HepG2 (cell line): ENCODE measurements around the gene BLVRA. TPM values are rescaled to one million over a fixed set of nuclear protein-coding genes. Genes with fewer than 3 reads are reported as not detected.

Source experiments
- ATAC-seq: fragments of 200-7000 bp; cut with Tn5 transposase; 3 replicates; pipeline ENCODE4 v1.9.1; 2020; ENCODE audit warnings: mild to moderate bottlenecking, moderate library complexity
- BruUV-seq: library from RNA; stranded (reverse); fragments of 400-500 nt; replicated peaks from 2 replicates; lab custom pipeline; 2021; lab: Mats Ljungman, UMichigan
- CTCF ChIA-PET: fragments of 300-600 bp; formaldehyde crosslinking; extraction: SDS; loops from one replicate; lab custom pipeline; 2021; ENCODE audit warnings: low total read pairs, inconsistent platforms, low intra/inter-chr PET ratio; lab: Yijun Ruan, JAX
- POLR2A ChIA-PET: fragments of 350-600 bp; sonication (Branson Sonifier 250); formaldehyde crosslinking; loops from one replicate; lab custom pipeline; 2020; ENCODE audit warnings: antibody characterized with exemption, inconsistent platforms; lab: Yijun Ruan, JAX
- DNase-seq: peaks from one replicate; pipeline ENCODE4 v3.0.0-alpha.2; 2015; ENCODE audit warnings: low spot score
- FAIRE-seq: peaks from 3 replicates; lab custom pipeline; 2011; peaks lifted over from hg19 to GRCh38; lab: Jason Lieb, UNC
- H2AFZ ChIP-seq: one replicate; pipeline ENCODE4 v1.6.1; 2011; ENCODE audit warnings: low read length, inconsistent platforms
- H3K27ac ChIP-seq: fragments of 300-600 bp; 3 replicates; pipeline ENCODE4 v1.8.0; 2011; ENCODE audit warnings: mixed run types, mild to moderate bottlenecking, mixed read lengths, low read length, inconsistent platforms; ENCODE audit not compliant: insufficient read depth; ENCODE audit errors: extremely low read length
- H3K27me3 ChIP-seq, 2 experiments: fragments of 200-600 bp in 1 of 2; 2 replicates in 1 of 2; 3 replicates in 1 of 2; pipeline versions ENCODE4 v1.6.0 to v1.8.0; 2011; ENCODE audit warnings: low read length in 2 of 2, mild to moderate bottlenecking in 2 of 2, moderate library complexity in 2 of 2, inconsistent platforms in 1 of 2; ENCODE audit not compliant: insufficient read depth in 2 of 2, control insufficient read depth in 1 of 2
- H3K36me3 ChIP-seq, 2 experiments: fragments of 200-600 bp in 1 of 2; replicated peaks in 1 of 2; 2 replicates in 1 of 2; 3 replicates in 1 of 2; pipeline versions ENCODE4 v1.5.1 to v1.8.0; 2011; ENCODE audit warnings: low read length in 2 of 2, inconsistent platforms in 1 of 2; ENCODE audit not compliant: insufficient read depth in 2 of 2, control insufficient read depth in 1 of 2
- H3K4me1 ChIP-seq: 2 replicates; pipeline ENCODE4 v1.5.1; 2012; ENCODE audit warnings: low read length, inconsistent platforms; ENCODE audit not compliant: insufficient read depth
- H3K4me2 ChIP-seq: 2 replicates; pipeline ENCODE4 v1.6.0; 2011; ENCODE audit warnings: low read depth, low read length, inconsistent platforms
- H3K4me3 ChIP-seq, 3 experiments: fragments of 200-600 bp in 1 of 3; sonication (generic), shearing (Covaris generic) in 1 of 3; replicated peaks in 1 of 3; 2 replicates each; pipeline ENCODE4 v1.5.1; 2011 to 2016; ENCODE audit warnings: low read length in 3 of 3, inconsistent platforms in 2 of 3, low read depth in 2 of 3, mild to moderate bottlenecking in 2 of 3, control low read depth in 1 of 3, mixed read lengths in 1 of 3; ENCODE audit not compliant: insufficient read depth in 1 of 3
- H3K79me2 ChIP-seq: one replicate; pipeline ENCODE4 v1.6.1; 2011; ENCODE audit warnings: low read length, inconsistent platforms; ENCODE audit not compliant: insufficient read depth
- H3K9ac ChIP-seq: 2 replicates; pipeline ENCODE4 v1.6.0; 2011; ENCODE audit warnings: mild to moderate bottlenecking, low read depth, low read length, inconsistent platforms; ENCODE audit not compliant: insufficient read depth
- H3K9me3 ChIP-seq: 2 replicates; pipeline ENCODE4 v1.5.1; 2012; ENCODE audit warnings: mild to moderate bottlenecking, low read length
- H4K20me1 ChIP-seq: 2 replicates; pipeline ENCODE4 v1.6.0; 2011; ENCODE audit warnings: inconsistent platforms, mild to moderate bottlenecking, low read length, moderate library complexity; ENCODE audit not compliant: insufficient read depth
- MAFF ChIP-seq: IDR thresholded peaks from 2 replicates; pipeline ENCODE4 v1.6.1; 2011; ENCODE audit warnings: low read depth, low read length, improper control_type of control experiment
- MAFK ChIP-seq, 2 experiments: IDR thresholded peaks in 1 of 2; conservative IDR thresholded peaks in 1 of 2; 2 replicates each; pipeline ENCODE4 v1.6.1; 2011; ENCODE audit warnings: improper control_type of control experiment in 2 of 2, low read length in 2 of 2
- MLLT10 ChIP-seq: sonication (generic); formaldehyde crosslinking; IDR thresholded peaks from 2 replicates; pipeline ENCODE4 v1.4.0; 2020; ENCODE audit warnings: missing genetic modification reagents
- WGBS: methylation state at CpG from one replicate; pipeline ENCODE4 v1.1.6; 2017; ENCODE audit warnings: low lambda C conversion rate; 5-methylcytosine and 5-hydroxymethylcytosine counted together
- in situ Hi-C: cut with HindIII; loops from 2 replicates; pipeline ENCODE4 v1.10.0; 2017; ENCODE audit warnings: low pct_unique_long_range_greater_than_20kb; ENCODE audit not compliant: extremely low pct_ligation_motif_present
- intact Hi-C: fragments of 100-400 bp; cut with micrococcal nuclease; formaldehyde crosslinking; loops from one replicate; pipeline ENCODE4 v1.10.0; 2022; ENCODE audit not compliant: unreplicated experiment
- polyA plus RNA-seq, 8 experiments: library from polyadenylated mRNA; depleted of rRNA in 3 of 8; stranded (reverse) in 7 of 8; unstranded in 1 of 8; fragments of >200 nt; fragmentation: Illumina TruSeq in 4 of 8; extraction: Trizol in 4 of 8; gene quantifications; 2 replicates each; pipeline versions ENCODE4 v1.2.1 to v1.2.3, GENCODE V29; 2011 to 2016; ENCODE audit warnings: low read depth in 4 of 8, missing spikeins in 1 of 8, mixed read lengths in 1 of 8; ENCODE audit not compliant: insufficient read depth in 1 of 8
- total RNA-seq, 5 experiments: library from RNA; depleted of rRNA; stranded (reverse); fragments of >200 nt; fragmentation: Illumina TruSeq; extraction: Trizol; gene quantifications; 2 replicates each; pipeline ENCODE4 v1.2.3, GENCODE V29; 2016; ENCODE audit warnings: low read depth in 1 of 5
- TF ChIP-seq, protein P1 (sequence below): sonication (generic); formaldehyde crosslinking; IDR thresholded peaks from 2 replicates; pipeline ENCODE4 v1.8.1; 2022; ENCODE audit warnings: mild to moderate bottlenecking, missing genetic modification reagents
- TF ChIP-seq, protein P2 (sequence below): sonication (generic); formaldehyde crosslinking; IDR thresholded peaks from 2 replicates; pipeline ENCODE4 v1.8.0; 2022; ENCODE audit warnings: missing genetic modification reagents, mild to moderate bottlenecking, moderate library complexity, borderline replicate concordance

The BLVRA gene
- total and polyA plus RNA-seq, 2 of the 13 experiments (the other 11 are each of a cell fraction or from before 2014, with no cell fraction given): 39.2 to 64.2 TPM

DNA sequence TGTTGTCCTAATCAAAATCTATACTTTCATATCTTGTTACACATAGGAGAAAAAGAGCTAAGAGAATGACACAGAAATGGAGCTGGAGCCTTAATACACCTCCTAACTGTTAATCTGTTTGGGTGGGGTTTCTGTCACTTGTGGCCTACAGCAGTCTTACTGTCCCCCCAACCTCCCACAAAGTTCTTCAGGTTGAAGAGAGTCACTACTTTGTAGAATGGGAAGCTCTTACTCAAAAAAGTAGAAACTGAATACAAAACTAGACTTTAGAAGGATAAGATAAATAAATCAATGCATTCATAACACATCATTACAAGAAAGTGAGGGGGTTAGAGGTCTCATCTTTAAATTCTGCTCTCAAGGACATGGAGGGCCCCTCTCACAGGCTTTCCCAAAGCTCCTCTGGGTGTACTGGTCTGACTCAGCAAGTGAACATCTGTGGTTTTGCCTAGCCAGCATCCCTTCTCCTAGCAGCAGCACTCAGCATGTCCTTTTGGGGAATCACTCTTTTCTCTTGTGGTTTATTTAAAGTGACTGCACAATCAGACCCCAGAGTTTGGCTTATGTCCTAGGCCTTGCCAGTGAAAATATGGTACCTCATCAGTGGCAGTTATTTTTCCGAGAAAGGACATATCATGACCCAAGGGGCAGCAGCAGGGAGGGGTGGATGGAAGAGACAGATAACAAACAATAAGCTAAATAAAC lies 2.0 kb upstream of the BLVRA start:
- in situ Hi-C loops: no loop called here
- intact Hi-C loops: loop anchor here (5.0 kb wide), 1 partner anchor 56 kb away; no protein-coding TSS in a partner anchor
- no TSS peak for BruUV-seq
- Histone ChIP-seq H2AFZ (no peak overlapping the region), H4K20me1 (no peaks in the 10 kb centered on the region), H3K27me3 (no peaks in the 10 kb centered on the region; a peak in 1 of 5 replicates), H3K36me3 (no peaks in the 10 kb centered on the region), H3K27ac (no peak overlapping the region), H3K9ac (no peak overlapping the region), H3K4me3 (no peak overlapping the region), H3K79me2 (peaks cover 16% of the 10 kb centered on the region)
- ATAC-seq (no peak), FAIRE-seq (no peak), DNase-seq (no peak)
- CTCF ChIA-PET: no interaction called here
- POLR2A ChIA-PET: no interaction called here
- TF ChIP-seq, protein P1, sequence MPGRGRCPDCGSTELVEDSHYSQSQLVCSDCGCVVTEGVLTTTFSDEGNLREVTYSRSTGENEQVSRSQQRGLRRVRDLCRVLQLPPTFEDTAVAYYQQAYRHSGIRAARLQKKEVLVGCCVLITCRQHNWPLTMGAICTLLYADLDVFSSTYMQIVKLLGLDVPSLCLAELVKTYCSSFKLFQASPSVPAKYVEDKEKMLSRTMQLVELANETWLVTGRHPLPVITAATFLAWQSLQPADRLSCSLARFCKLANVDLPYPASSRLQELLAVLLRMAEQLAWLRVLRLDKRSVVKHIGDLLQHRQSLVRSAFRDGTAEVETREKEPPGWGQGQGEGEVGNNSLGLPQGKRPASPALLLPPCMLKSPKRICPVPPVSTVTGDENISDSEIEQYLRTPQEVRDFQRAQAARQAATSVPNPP (CRISPR knock-in tag): no peak
- TF ChIP-seq MAFK (conservative IDR thresholded peaks at IDR 0.05 in 1 of 2, IDR thresholded peaks at IDR 0.05 in 1 of 2; ENCODE audit: low read length in 2 of 2): 0 out of 4 replicates have a peak, but pooled peaks of 1 of the 2 experiments have one; percentile 28
- TF ChIP-seq, protein P2, sequence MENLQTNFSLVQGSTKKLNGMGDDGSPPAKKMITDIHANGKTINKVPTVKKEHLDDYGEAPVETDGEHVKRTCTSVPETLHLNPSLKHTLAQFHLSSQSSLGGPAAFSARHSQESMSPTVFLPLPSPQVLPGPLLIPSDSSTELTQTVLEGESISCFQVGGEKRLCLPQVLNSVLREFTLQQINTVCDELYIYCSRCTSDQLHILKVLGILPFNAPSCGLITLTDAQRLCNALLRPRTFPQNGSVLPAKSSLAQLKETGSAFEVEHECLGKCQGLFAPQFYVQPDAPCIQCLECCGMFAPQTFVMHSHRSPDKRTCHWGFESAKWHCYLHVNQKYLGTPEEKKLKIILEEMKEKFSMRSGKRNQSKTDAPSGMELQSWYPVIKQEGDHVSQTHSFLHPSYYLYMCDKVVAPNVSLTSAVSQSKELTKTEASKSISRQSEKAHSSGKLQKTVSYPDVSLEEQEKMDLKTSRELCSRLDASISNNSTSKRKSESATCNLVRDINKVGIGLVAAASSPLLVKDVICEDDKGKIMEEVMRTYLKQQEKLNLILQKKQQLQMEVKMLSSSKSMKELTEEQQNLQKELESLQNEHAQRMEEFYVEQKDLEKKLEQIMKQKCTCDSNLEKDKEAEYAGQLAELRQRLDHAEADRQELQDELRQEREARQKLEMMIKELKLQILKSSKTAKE: no peak
- TF ChIP-seq MLLT10: no peak
- TF ChIP-seq MAFF: peak; percentile 43; the same call in 1 of the 2 replicates
- TF ChIP-seq, all 625 proteins: peak for 2
- Histone ChIP-seq H3K4me1 (peaks cover 40% of the 10 kb centered on the region), H3K9me3 (no peaks in the 10 kb centered on the region), H3K4me2 (peak overlapping the region; percentile 89; the same call in 1 of the 2 replicates)
- WGBS: 0% methylated on average over 1 of the region's 1 CpG
